Measurements from ENCODE around the gene KRT79.

The KRT79 gene

DNA sequence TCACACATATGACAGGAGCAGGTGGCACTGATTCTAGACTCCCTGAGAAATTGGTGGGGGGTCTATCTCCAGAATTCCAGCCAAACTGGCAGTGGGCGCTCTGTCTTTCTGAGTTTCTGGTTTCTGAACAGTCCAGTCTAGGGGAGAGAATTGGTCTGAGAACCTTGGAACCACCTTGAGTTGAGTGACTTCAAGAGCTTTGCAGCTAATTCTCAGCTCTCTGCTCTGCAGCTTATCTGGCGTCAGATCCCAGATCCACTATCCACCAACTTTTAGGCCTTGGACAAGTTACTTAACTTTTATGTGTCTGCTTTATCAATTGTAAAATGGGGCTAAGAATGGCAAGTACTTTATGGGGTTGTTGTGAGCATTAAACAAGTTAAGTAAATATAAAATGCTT is 55.3 kb downstream of the KRT79 start:
- DNase-seq (ENCODE audit: insufficient read length, low spot score) (no peak), FAIRE-seq (no peak)
- TF ChIP-seq, protein P1, sequence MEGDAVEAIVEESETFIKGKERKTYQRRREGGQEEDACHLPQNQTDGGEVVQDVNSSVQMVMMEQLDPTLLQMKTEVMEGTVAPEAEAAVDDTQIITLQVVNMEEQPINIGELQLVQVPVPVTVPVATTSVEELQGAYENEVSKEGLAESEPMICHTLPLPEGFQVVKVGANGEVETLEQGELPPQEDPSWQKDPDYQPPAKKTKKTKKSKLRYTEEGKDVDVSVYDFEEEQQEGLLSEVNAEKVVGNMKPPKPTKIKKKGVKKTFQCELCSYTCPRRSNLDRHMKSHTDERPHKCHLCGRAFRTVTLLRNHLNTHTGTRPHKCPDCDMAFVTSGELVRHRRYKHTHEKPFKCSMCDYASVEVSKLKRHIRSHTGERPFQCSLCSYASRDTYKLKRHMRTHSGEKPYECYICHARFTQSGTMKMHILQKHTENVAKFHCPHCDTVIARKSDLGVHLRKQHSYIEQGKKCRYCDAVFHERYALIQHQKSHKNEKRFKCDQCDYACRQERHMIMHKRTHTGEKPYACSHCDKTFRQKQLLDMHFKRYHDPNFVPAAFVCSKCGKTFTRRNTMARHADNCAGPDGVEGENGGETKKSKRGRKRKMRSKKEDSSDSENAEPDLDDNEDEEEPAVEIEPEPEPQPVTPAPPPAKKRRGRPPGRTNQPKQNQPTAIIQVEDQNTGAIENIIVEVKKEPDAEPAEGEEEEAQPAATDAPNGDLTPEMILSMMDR (IDR thresholded peaks at IDR 0.05; ENCODE audit: insufficient read depth, missing control alignments), result no peak

DNA sequence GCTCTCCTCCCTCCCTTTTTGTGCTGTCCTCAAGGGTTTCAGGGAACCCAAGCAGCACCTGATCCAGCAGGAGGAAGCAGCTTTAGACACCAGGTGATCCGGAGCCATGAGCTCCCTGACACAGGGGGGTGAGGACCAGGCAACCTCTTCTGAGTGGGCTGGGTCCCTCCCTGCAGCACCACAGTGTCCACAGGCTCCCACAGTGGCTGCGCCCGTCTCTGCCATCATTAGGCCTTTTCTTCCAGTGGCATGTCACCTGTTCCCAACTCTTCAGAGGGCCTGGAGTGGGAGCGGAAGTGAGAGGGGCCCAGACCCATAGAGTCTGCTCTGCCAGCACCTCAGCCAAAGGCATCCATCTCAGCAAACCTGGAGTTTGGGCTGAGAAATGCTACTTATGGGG is 56.5 kb downstream of the KRT79 start:
- FAIRE-seq (no peak), DNase-seq (ENCODE audit: insufficient read length, low spot score) (no peak)
- TF ChIP-seq, protein P1 (IDR thresholded peaks at IDR 0.05; ENCODE audit: insufficient read depth, missing control alignments), result no peak

DNA sequence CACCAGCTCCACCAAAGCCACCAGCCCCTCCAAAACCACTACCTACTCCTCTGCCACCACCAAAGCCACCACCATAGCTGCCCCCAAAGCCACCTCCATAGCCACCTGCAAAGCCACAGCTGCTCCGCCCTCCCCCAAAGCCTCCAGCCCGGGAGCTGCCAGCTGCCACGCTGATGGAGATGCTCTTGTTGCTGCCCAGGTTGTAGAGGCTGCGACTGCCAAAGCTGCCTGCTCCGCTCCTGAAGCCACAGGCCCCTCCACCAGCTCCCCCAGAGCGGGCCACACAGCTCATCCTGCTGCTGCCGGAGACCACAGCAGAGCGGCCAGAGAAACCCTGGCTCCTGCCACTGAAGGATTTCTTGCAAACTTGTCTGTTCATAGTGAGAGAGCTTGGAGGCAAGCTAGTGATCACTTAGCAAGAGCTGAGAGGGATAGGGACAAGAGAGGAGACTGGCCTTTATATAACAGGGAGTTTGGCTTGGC is 57.2 kb downstream of the KRT79 start, which contains the start of gene KRT76:
Gene KRT76 (minus strand): TSS at position 433 of the 483 bp plus-strand sequence. CDS start 54 bp downstream, at position 379.
- DNase-seq (ENCODE audit: insufficient read length, low spot score) (no peak), FAIRE-seq (no peak)
- TF ChIP-seq, protein P1 (IDR thresholded peaks at IDR 0.05; ENCODE audit: insufficient read depth, missing control alignments), result no peak

DNA sequence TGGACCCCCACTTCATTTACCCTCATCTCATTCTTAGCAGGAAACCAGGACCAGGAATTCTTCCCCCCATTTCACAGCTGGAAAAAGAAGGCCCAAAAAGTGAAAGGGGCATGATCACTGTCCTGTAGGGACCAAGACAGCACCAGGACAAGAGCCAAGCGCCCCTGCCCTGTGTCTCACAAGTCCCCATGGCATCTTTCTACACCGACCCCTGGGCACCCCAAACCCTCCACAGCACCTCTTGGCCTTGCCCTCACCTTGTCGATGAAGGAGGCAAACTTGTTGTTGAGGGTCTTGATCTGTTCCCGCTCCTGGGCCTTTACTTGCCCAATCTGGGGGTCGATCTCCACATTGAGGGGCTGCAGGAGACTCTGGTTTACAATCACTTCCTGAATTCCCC is 57.7 kb downstream of the KRT79 start:
- FAIRE-seq (no peak), DNase-seq (ENCODE audit: insufficient read length, low spot score) (no peak)
- TF ChIP-seq, protein P1 (IDR thresholded peaks at IDR 0.05; ENCODE audit: insufficient read depth, missing control alignments), result no peak

DNA sequence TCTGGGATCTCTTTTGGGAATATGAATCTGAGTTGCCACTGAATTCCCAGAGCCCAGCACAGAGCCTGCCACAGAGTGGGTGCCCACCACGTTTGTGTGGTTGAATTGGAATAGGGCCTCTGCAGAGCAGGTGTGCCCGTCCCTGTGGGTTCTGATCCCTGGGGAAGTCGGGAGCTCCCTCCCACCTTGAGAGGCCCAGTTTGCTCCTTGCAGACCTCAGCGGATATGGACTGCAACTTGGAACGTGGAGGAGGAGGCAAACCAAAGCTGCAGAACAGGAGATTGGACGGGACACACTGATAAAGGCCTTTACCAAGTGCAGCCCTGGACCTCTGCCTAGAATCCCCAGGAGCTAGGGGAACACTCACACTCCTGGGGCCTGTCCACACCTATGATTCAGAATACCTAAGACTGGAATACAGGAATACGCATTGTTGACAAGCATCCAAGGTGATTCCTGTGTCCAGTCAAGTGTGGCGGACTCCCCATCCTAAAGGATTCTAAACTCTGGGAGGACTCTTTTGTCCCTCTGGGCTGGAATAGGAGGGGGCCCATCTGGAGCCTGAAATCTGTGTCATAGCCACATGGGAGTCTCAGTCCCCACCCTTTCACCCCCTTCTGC is 59.4 kb downstream of the KRT79 start:
- FAIRE-seq (no peak), DNase-seq (ENCODE audit: insufficient read length, low spot score) (no peak)
- TF ChIP-seq, protein P1 (IDR thresholded peaks at IDR 0.05; ENCODE audit: insufficient read depth, missing control alignments), result no peak

DNA sequence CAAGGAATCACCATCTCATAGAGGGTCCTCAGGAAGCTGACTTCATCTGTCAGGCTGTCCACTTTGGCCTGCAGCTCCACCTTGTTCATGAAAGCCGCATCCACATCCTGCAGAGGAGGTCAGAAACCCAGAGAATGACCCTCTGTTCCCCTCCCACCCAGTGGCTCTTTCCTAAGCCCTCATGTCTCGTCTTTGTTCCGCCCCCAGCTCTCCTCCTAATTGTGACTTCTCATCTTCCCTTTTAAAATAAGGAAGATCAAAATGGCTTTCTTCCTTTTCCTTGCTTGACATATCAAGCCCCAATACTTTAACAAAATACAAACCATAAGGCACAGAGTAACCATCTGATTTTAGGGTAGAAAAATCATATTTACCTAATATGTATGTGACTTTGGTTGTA is 61.3 kb downstream of the KRT79 start:
- DNase-seq (ENCODE audit: insufficient read length, low spot score) (no peak), FAIRE-seq (no peak)
- TF ChIP-seq, protein P1 (IDR thresholded peaks at IDR 0.05; ENCODE audit: insufficient read depth, missing control alignments), result no peak

DNA sequence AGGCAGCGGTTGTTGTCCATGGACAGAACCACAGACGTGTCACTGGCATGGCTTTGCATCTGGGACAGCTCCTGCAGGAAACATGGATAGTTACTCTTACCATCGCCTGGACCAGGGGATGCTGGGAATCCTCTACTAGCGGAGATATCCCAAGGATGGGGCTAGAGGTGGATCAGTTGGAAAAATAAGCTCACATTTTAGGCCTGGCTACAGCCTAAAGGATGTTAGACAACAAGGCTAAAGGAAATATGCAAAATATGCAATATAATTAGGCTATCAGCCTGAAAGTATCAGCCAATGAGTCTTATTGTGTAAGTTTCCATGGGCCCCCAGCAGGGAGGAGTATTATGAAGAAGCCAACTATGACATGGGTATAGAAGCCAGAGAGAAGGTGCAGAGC is 61.9 kb downstream of the KRT79 start:
- FAIRE-seq (no peak), DNase-seq (ENCODE audit: insufficient read length, low spot score) (no peak)
- TF ChIP-seq, protein P1 (IDR thresholded peaks at IDR 0.05; ENCODE audit: insufficient read depth, missing control alignments), result no peak
